HepG2 (cell line): Measurements from ENCODE around the gene TRPV6. TPM values are rescaled to one million over a fixed set of nuclear protein-coding genes. Genes with fewer than 3 reads are reported as not detected.

ENCODE experiments used
- ATAC-seq: fragments of 200-7000 bp; cut with Tn5 transposase; 3 replicates; pipeline ENCODE4 v1.9.1; 2020; ENCODE audit warnings: mild to moderate bottlenecking, moderate library complexity
- BruUV-seq: library from RNA; stranded (reverse); fragments of 400-500 nt; replicated peaks from 2 replicates; lab custom pipeline; 2021; lab: Mats Ljungman, UMichigan
- CTCF ChIA-PET: fragments of 300-600 bp; formaldehyde crosslinking; extraction: SDS; loops from one replicate; lab custom pipeline; 2021; ENCODE audit warnings: low total read pairs, inconsistent platforms, low intra/inter-chr PET ratio; lab: Yijun Ruan, JAX
- POLR2A ChIA-PET: fragments of 350-600 bp; sonication (Branson Sonifier 250); formaldehyde crosslinking; loops from one replicate; lab custom pipeline; 2020; ENCODE audit warnings: antibody characterized with exemption, inconsistent platforms; lab: Yijun Ruan, JAX
- DNase-seq: peaks from one replicate; pipeline ENCODE4 v3.0.0-alpha.2; 2015; ENCODE audit warnings: low spot score
- FAIRE-seq: peaks from 3 replicates; lab custom pipeline; 2011; peaks lifted over from hg19 to GRCh38; lab: Jason Lieb, UNC
- H2AFZ ChIP-seq: one replicate; pipeline ENCODE4 v1.6.1; 2011; ENCODE audit warnings: low read length, inconsistent platforms
- H3K27ac ChIP-seq: fragments of 300-600 bp; 3 replicates; pipeline ENCODE4 v1.8.0; 2011; ENCODE audit warnings: mixed run types, mild to moderate bottlenecking, mixed read lengths, low read length, inconsistent platforms; ENCODE audit not compliant: insufficient read depth; ENCODE audit errors: extremely low read length
- H3K27me3 ChIP-seq, 2 experiments: fragments of 200-600 bp in 1 of 2; 2 replicates in 1 of 2; 3 replicates in 1 of 2; pipeline versions ENCODE4 v1.6.0 to v1.8.0; 2011; ENCODE audit warnings: low read length in 2 of 2, mild to moderate bottlenecking in 2 of 2, moderate library complexity in 2 of 2, inconsistent platforms in 1 of 2; ENCODE audit not compliant: insufficient read depth in 2 of 2, control insufficient read depth in 1 of 2
- H3K36me3 ChIP-seq, 2 experiments: fragments of 200-600 bp in 1 of 2; replicated peaks in 1 of 2; 2 replicates in 1 of 2; 3 replicates in 1 of 2; pipeline versions ENCODE4 v1.5.1 to v1.8.0; 2011; ENCODE audit warnings: low read length in 2 of 2, inconsistent platforms in 1 of 2; ENCODE audit not compliant: insufficient read depth in 2 of 2, control insufficient read depth in 1 of 2
- H3K4me1 ChIP-seq: 2 replicates; pipeline ENCODE4 v1.5.1; 2012; ENCODE audit warnings: low read length, inconsistent platforms; ENCODE audit not compliant: insufficient read depth
- H3K4me2 ChIP-seq: 2 replicates; pipeline ENCODE4 v1.6.0; 2011; ENCODE audit warnings: low read depth, low read length, inconsistent platforms
- H3K4me3 ChIP-seq, 3 experiments: fragments of 200-600 bp in 1 of 3; sonication (generic), shearing (Covaris generic) in 1 of 3; replicated peaks in 1 of 3; 2 replicates each; pipeline ENCODE4 v1.5.1; 2011 to 2016; ENCODE audit warnings: low read length in 3 of 3, inconsistent platforms in 2 of 3, low read depth in 2 of 3, mild to moderate bottlenecking in 2 of 3, control low read depth in 1 of 3, mixed read lengths in 1 of 3; ENCODE audit not compliant: insufficient read depth in 1 of 3
- H3K79me2 ChIP-seq: one replicate; pipeline ENCODE4 v1.6.1; 2011; ENCODE audit warnings: low read length, inconsistent platforms; ENCODE audit not compliant: insufficient read depth
- H3K9ac ChIP-seq: 2 replicates; pipeline ENCODE4 v1.6.0; 2011; ENCODE audit warnings: mild to moderate bottlenecking, low read depth, low read length, inconsistent platforms; ENCODE audit not compliant: insufficient read depth
- H3K9me3 ChIP-seq: 2 replicates; pipeline ENCODE4 v1.5.1; 2012; ENCODE audit warnings: mild to moderate bottlenecking, low read length
- H4K20me1 ChIP-seq: 2 replicates; pipeline ENCODE4 v1.6.0; 2011; ENCODE audit warnings: inconsistent platforms, mild to moderate bottlenecking, low read length, moderate library complexity; ENCODE audit not compliant: insufficient read depth
- EZH2 ChIP-seq: conservative IDR thresholded peaks from 2 replicates; pipeline ENCODE4 v1.6.1; 2012; ENCODE audit warnings: mild to moderate bottlenecking, low read depth, low read length, moderate library complexity
- HNRNPK ChIP-seq: fragments of 200-400 bp; formaldehyde crosslinking; IDR thresholded peaks from 2 replicates; pipeline ENCODE4 v1.6.1; 2018; ENCODE audit warnings: low read length, low read depth, moderate library complexity, mild to moderate bottlenecking; ENCODE audit not compliant: poor library complexity, severe bottlenecking
- NFATC3 ChIP-seq: sonication (generic); formaldehyde crosslinking; IDR thresholded peaks from 2 replicates; pipeline ENCODE4 v1.5.1; 2020; ENCODE audit warnings: mild to moderate bottlenecking, missing genetic modification reagents
- PCBP2 ChIP-seq: fragments of 200-400 bp; formaldehyde crosslinking; optimal IDR thresholded peaks from 2 replicates; pipeline ENCODE3; 2018; ENCODE audit warnings: low read length, low read depth; ENCODE audit not compliant: poor library complexity, severe bottlenecking
- SP4 ChIP-seq: sonication (generic); formaldehyde crosslinking; IDR thresholded peaks from 2 replicates; pipeline ENCODE4 v1.8.1; 2023; ENCODE audit warnings: mild to moderate bottlenecking, missing genetic modification reagents
- STAT5B ChIP-seq: sonication (generic); formaldehyde crosslinking; IDR thresholded peaks from 2 replicates; pipeline ENCODE4 v1.4.0; 2020; ENCODE audit warnings: missing genetic modification reagents
- ZNF225 ChIP-seq: sonication (generic); formaldehyde crosslinking; IDR thresholded peaks from 2 replicates; pipeline ENCODE4 v1.4.0; 2020; ENCODE audit warnings: mild to moderate bottlenecking, missing genetic modification reagents
- ZNF292 ChIP-seq: sonication (generic); formaldehyde crosslinking; IDR thresholded peaks from 2 replicates; pipeline ENCODE4 v1.8.1; 2022; ENCODE audit warnings: mild to moderate bottlenecking, low read depth, missing genetic modification reagents, borderline replicate concordance
- ZNF354B ChIP-seq: sonication (generic); formaldehyde crosslinking; IDR thresholded peaks from 2 replicates; pipeline ENCODE4 v1.8.0; 2022; ENCODE audit warnings: mild to moderate bottlenecking, missing genetic modification reagents
- ZNF709 ChIP-seq: sonication (generic); formaldehyde crosslinking; IDR thresholded peaks from 2 replicates; pipeline ENCODE4 v1.5.0; 2020; ENCODE audit warnings: mild to moderate bottlenecking, missing genetic modification reagents
- ZNF737 ChIP-seq: sonication (generic); formaldehyde crosslinking; IDR thresholded peaks from 2 replicates; pipeline ENCODE4 v1.5.0; 2020; ENCODE audit warnings: missing genetic modification reagents, mild to moderate bottlenecking, borderline replicate concordance
- ZSCAN22 ChIP-seq: sonication (generic); formaldehyde crosslinking; IDR thresholded peaks from 2 replicates; pipeline ENCODE4 v1.4.0; 2020; ENCODE audit warnings: mild to moderate bottlenecking, missing genetic modification reagents
- WGBS: methylation state at CpG from one replicate; pipeline ENCODE4 v1.1.6; 2017; ENCODE audit warnings: low lambda C conversion rate; 5-methylcytosine and 5-hydroxymethylcytosine counted together
- in situ Hi-C: cut with HindIII; loops from 2 replicates; pipeline ENCODE4 v1.10.0; 2017; ENCODE audit warnings: low pct_unique_long_range_greater_than_20kb; ENCODE audit not compliant: extremely low pct_ligation_motif_present
- intact Hi-C: fragments of 100-400 bp; cut with micrococcal nuclease; formaldehyde crosslinking; loops from one replicate; pipeline ENCODE4 v1.10.0; 2022; ENCODE audit not compliant: unreplicated experiment
- polyA plus RNA-seq, 8 experiments: library from polyadenylated mRNA; depleted of rRNA in 3 of 8; stranded (reverse) in 7 of 8; unstranded in 1 of 8; fragments of >200 nt; fragmentation: Illumina TruSeq in 4 of 8; extraction: Trizol in 4 of 8; gene quantifications; 2 replicates each; pipeline versions ENCODE4 v1.2.1 to v1.2.3, GENCODE V29; 2011 to 2016; ENCODE audit warnings: low read depth in 4 of 8, missing spikeins in 1 of 8, mixed read lengths in 1 of 8; ENCODE audit not compliant: insufficient read depth in 1 of 8
- total RNA-seq, 5 experiments: library from RNA; depleted of rRNA; stranded (reverse); fragments of >200 nt; fragmentation: Illumina TruSeq; extraction: Trizol; gene quantifications; 2 replicates each; pipeline ENCODE4 v1.2.3, GENCODE V29; 2016; ENCODE audit warnings: low read depth in 1 of 5

TRPV6 gene
- total and polyA plus RNA-seq, 2 of the 13 experiments (the other 11 are each of a cell fraction or from before 2014, with no cell fraction given) = not detected

DNA sequence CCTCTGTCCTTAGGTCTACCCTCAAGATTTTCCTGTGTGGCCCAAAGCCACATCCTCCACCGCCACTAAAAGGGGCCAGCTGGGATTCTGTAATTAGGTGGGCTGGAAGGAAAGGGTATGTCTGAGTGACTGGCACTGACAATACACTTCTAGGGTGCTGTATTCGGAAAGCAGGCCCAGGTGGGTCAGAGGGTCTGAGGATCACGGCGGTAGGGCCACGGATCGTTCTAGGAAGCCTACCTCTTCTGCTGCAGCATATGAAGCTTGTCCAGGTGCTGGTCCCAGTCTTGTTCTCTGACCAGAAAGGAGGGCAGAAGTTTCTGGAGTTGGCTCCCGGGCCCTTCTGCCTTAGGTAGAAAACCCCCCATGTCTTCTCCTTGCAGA is 47.5 kb upstream of the TRPV6 start:
- Histone ChIP-seq H3K36me3 (no peaks in the 10 kb centered on the region), H3K9me3 (no peaks in the 10 kb centered on the region), H3K4me3 (no peak overlapping the region), H3K4me2 (no peak overlapping the region), H3K27ac (no peak overlapping the region)
- no peak for DNase-seq
- POLR2A ChIA-PET = no interaction called here
- TF ChIP-seq EZH2 (no peak), ZNF292 (CRISPR knock-in tag) (no peak), ZNF225 (CRISPR knock-in tag) (no peak), STAT5B (CRISPR knock-in tag) (no peak), NFATC3 (CRISPR knock-in tag) (no peak), ZSCAN22 (CRISPR knock-in tag) (no peak), ZNF737 (CRISPR knock-in tag) (no peak), SP4 (CRISPR knock-in tag) (no peak), ZNF354B (CRISPR knock-in tag) (no peak), ZNF709 (CRISPR knock-in tag) (no peak), HNRNPK (no peak), PCBP2 (no peak)
- TF ChIP-seq, all 625 proteins: peak for 0
- in situ Hi-C loops = no loop called here
- no peaks in the 10 kb centered on the region for H4K20me1 ChIP-seq
- WGBS = 20% methylated on average over 6 of the region's 7 CpGs
- no peak overlapping the region for H3K9ac ChIP-seq
- no peak for FAIRE-seq
- no peak overlapping the region for H2AFZ ChIP-seq
- H3K79me2 ChIP-seq = no peaks in the 10 kb centered on the region
- CTCF ChIA-PET = no interaction called here
- intact Hi-C loops = no loop called here
- H3K4me1 ChIP-seq = no peaks in the 10 kb centered on the region
- no TSS peak for BruUV-seq
- peaks cover 3 to 10% of the 10 kb centered on the region in 2 experiments; a peak in 2 of 5 replicates for H3K27me3 ChIP-seq
- ATAC-seq = no peak
